ENCODE measurements around the gene CCP110. TPM values are rescaled to one million over a fixed set of nuclear protein-coding genes. Genes with fewer than 3 reads are reported as not detected.

CCP110 gene
- total and polyA plus RNA-seq, 4 donors, result 7.4 to 67.9 (median 15.4) TPM

- peak; percentile 28 to 57 (median 29) for DNase-seq
- no peak for TF ChIP-seq CTCF (IDR thresholded peaks at IDR 0.05; ENCODE audit: control extremely low read depth, extremely low read depth)
- WGBS, 2 donors, result 6 to 22% methylated on average over 19 of the region's 19 CpGs
- Histone ChIP-seq H3K4me1 (ENCODE audit: control insufficient read depth in 5 of 5, insufficient read depth in 5 of 5, low read length in 5 of 5) (peaks cover 0 to 40% (median 13%) of the 10 kb centered on the region in 5 donors), H3K9me3 (ENCODE audit: control insufficient read depth in 4 of 4, insufficient read depth in 3 of 4, low read length in 3 of 4) (no peaks in the 10 kb centered on the region), H3K27ac (ENCODE audit: low read depth in 1 of 2, low read length in 1 of 2) (peak overlapping the region in 1 of 2 donors; percentile 81), H3K9ac (ENCODE audit: insufficient read depth in 1 of 2, low read length in 2 of 2) (peak overlapping the region; percentile 59 to 75), H3K27me3 (ENCODE audit: control insufficient read depth in 3 of 3, insufficient read depth in 3 of 3, low read length in 2 of 3) (no peaks in the 10 kb centered on the region), H3K36me3 (ENCODE audit: control insufficient read depth in 4 of 4, insufficient read depth in 4 of 4, low read length in 4 of 4) (peaks cover 4 to 14% (median 6%) of the 10 kb centered on the region in 4 donors), H3K4me3 (peak overlapping the region; percentile 93)
- ATAC-seq (ENCODE audit: insufficient read depth, low FRiP score), result no peak
These were observed 1.1 kb downstream of the CCP110 start for GRCh38 chr16:19524616-19525384.

GRCh38 chr16:19525385-19525723 lies 1.6 kb downstream of the CCP110 start:
- DNase-seq, result no peak
- H3K36me3 ChIP-seq (ENCODE audit: control insufficient read depth in 4 of 4, insufficient read depth in 4 of 4, low read length in 4 of 4), result peaks cover 4 to 14% (median 8%) of the 10 kb centered on the region in 4 donors
- peak overlapping the region in 1 of 2 donors; percentile 75 for H3K9ac ChIP-seq (ENCODE audit: insufficient read depth in 1 of 2, low read length in 2 of 2)
- H3K4me3 ChIP-seq, result no peak overlapping the region
- H3K27ac ChIP-seq (ENCODE audit: low read depth in 1 of 2, low read length in 1 of 2), result no peak overlapping the region
- ATAC-seq (ENCODE audit: insufficient read depth, low FRiP score), result no peak
- no peaks in the 10 kb centered on the region for H3K27me3 ChIP-seq (ENCODE audit: control insufficient read depth in 3 of 3, insufficient read depth in 3 of 3, low read length in 2 of 3)
- whole genome bisulfite sequencing, 2 donors, result 88 to 90% methylated on average over 2 of the region's 2 CpGs
- H3K4me1 ChIP-seq (ENCODE audit: control insufficient read depth in 5 of 5, insufficient read depth in 5 of 5, low read length in 5 of 5), result peaks cover 0 to 34% (median 10%) of the 10 kb centered on the region in 5 donors
- no peak for TF ChIP-seq CTCF (IDR thresholded peaks at IDR 0.05; ENCODE audit: control extremely low read depth, extremely low read depth)
- no peaks in the 10 kb centered on the region for H3K9me3 ChIP-seq (ENCODE audit: control insufficient read depth in 4 of 4, insufficient read depth in 3 of 4, low read length in 3 of 4)

GRCh38 chr16:19527161-19527560 lies 3.4 kb downstream of the CCP110 start:
- H3K27ac ChIP-seq (ENCODE audit: low read depth in 1 of 2, low read length in 1 of 2), result no peak overlapping the region
- no peak overlapping the region for H3K9ac ChIP-seq (ENCODE audit: insufficient read depth in 1 of 2, low read length in 2 of 2)
- H3K9me3 ChIP-seq (ENCODE audit: control insufficient read depth in 4 of 4, insufficient read depth in 3 of 4, low read length in 3 of 4), result no peaks in the 10 kb centered on the region
- peaks cover 4 to 19% (median 8%) of the 10 kb centered on the region in 4 donors for H3K36me3 ChIP-seq (ENCODE audit: control insufficient read depth in 4 of 4, insufficient read depth in 4 of 4, low read length in 4 of 4)
- H3K4me1 ChIP-seq (ENCODE audit: control insufficient read depth in 5 of 5, insufficient read depth in 5 of 5, low read length in 5 of 5), result peaks cover 0 to 23% (median 4%) of the 10 kb centered on the region in 5 donors
- no peak for DNase-seq
- no peak for TF ChIP-seq CTCF (IDR thresholded peaks at IDR 0.05; ENCODE audit: control extremely low read depth, extremely low read depth)
- 94 to 98% methylated on average over 1 of the region's 1 CpG for WGBS, 2 donors
- no peaks in the 10 kb centered on the region for H3K27me3 ChIP-seq (ENCODE audit: control insufficient read depth in 3 of 3, insufficient read depth in 3 of 3, low read length in 2 of 3)
- no peak for ATAC-seq (ENCODE audit: insufficient read depth, low FRiP score)
- H3K4me3 ChIP-seq, result no peak overlapping the region
